SK-N-SH treated with all-trans-retinoic acid at 6 μM for 48 hours (cell line): ENCODE measurements around the gene PTHLH.

Experiments
- ATAC-seq: fragments of 200-7000 bp; cut with Tn5 transposase; 3 replicates; pipeline ENCODE4 v1.9.1; 2020; ENCODE audit warnings: mild to moderate bottlenecking, moderate library complexity
- ARNTL ChIP-seq: fragments of 450-650 bp; formaldehyde crosslinking; IDR thresholded peaks from 2 replicates; pipeline ENCODE4 v1.5.0; 2020; ENCODE audit warnings: low read depth, mild to moderate bottlenecking, moderate library complexity, borderline replicate concordance
- BACH2 ChIP-seq: fragments of 250-450 bp; sonication (Bioruptor Pico); IDR thresholded peaks from 2 replicates; pipeline ENCODE4 v1.9.0; 2021; ENCODE audit warnings: mild to moderate bottlenecking, borderline replicate concordance
- CSDC2 ChIP-seq: fragments of 250-450 bp; sonication (Bioruptor Pico); IDR thresholded peaks from 2 replicates; pipeline ENCODE4 v1.5.0; 2020; ENCODE audit warnings: mild to moderate bottlenecking, moderate library complexity
- ESRRG ChIP-seq: fragments of 250-450 bp; sonication (Bioruptor Pico); IDR thresholded peaks from 2 replicates; pipeline ENCODE4 v1.6.1; 2021; ENCODE audit warnings: mild to moderate bottlenecking
- GLIS3 ChIP-seq: fragments of 250-450 bp; sonication (Bioruptor Pico); IDR thresholded peaks from 2 replicates; pipeline ENCODE4 v1.5.0; 2020; ENCODE audit warnings: mild to moderate bottlenecking, moderate library complexity
- ISL1 ChIP-seq: fragments of 250-450 bp; sonication (Bioruptor Pico); IDR thresholded peaks from 2 replicates; pipeline ENCODE4 v2.1.2; 2022; ENCODE audit warnings: mild to moderate bottlenecking, moderate library complexity
- OSR1 ChIP-seq: fragments of 250-450 bp; sonication (Bioruptor Pico); IDR thresholded peaks from 2 replicates; pipeline ENCODE4 v1.8.0; 2022; ENCODE audit warnings: moderate library complexity, mild to moderate bottlenecking, inconsistent platforms
- PPARA ChIP-seq: fragments of 250-450 bp; sonication (Bioruptor Pico); IDR thresholded peaks from 2 replicates; pipeline ENCODE4 v1.5.0; 2020; ENCODE audit warnings: mild to moderate bottlenecking, borderline replicate concordance
- RARB ChIP-seq: fragments of 250-450 bp; sonication (Bioruptor Pico); IDR thresholded peaks from 2 replicates; pipeline ENCODE4 v1.8.0; 2021; ENCODE audit warnings: mild to moderate bottlenecking, moderate library complexity
- SNAI2 ChIP-seq: fragments of 250-450 bp; sonication (Bioruptor Pico); IDR thresholded peaks from 2 replicates; pipeline ENCODE4 v1.5.0; 2020; ENCODE audit warnings: mild to moderate bottlenecking, moderate library complexity
- TCF4 ChIP-seq: fragments of 250-450 bp; sonication (Bioruptor Pico); IDR thresholded peaks from 2 replicates; pipeline ENCODE4 v1.8.0; 2021; ENCODE audit warnings: mild to moderate bottlenecking, moderate library complexity, borderline replicate concordance
- TOX ChIP-seq: fragments of 250-450 bp; sonication (Bioruptor Pico); IDR thresholded peaks from 2 replicates; pipeline ENCODE4 v1.8.0; 2021; ENCODE audit warnings: mild to moderate bottlenecking, moderate library complexity, borderline replicate concordance
- ZC3H10 ChIP-seq: fragments of 250-450 bp; sonication (Bioruptor Pico); IDR thresholded peaks from 2 replicates; pipeline ENCODE4 v1.5.1; 2021; ENCODE audit warnings: mild to moderate bottlenecking, moderate library complexity
- ZFP3 ChIP-seq: fragments of 250-450 bp; sonication (Bioruptor Pico); IDR thresholded peaks from 2 replicates; pipeline ENCODE4 v1.5.0; 2020; ENCODE audit warnings: mild to moderate bottlenecking, moderate library complexity
- ZFP30 ChIP-seq: fragments of 450-650 bp; formaldehyde crosslinking; IDR thresholded peaks from 2 replicates; pipeline ENCODE4 v1.5.0; 2022; ENCODE audit warnings: mild to moderate bottlenecking, moderate library complexity
- ZNF565 ChIP-seq: fragments of 450-650 bp; formaldehyde crosslinking; conservative IDR thresholded peaks from 2 replicates; pipeline ENCODE4 v1.5.0; 2020; ENCODE audit warnings: low read depth, mild to moderate bottlenecking, moderate library complexity
- ZNF70 ChIP-seq: fragments of 450-650 bp; formaldehyde crosslinking; IDR thresholded peaks from 2 replicates; pipeline ENCODE4 v1.5.0; 2020; ENCODE audit warnings: mild to moderate bottlenecking, moderate library complexity
- ZNF8 ChIP-seq: fragments of 450-650 bp; formaldehyde crosslinking; IDR thresholded peaks from 2 replicates; pipeline ENCODE4 v1.5.0; 2020; ENCODE audit warnings: mild to moderate bottlenecking, moderate library complexity
- TF ChIP-seq, protein P1 (sequence below): fragments of 250-450 bp; sonication (Bioruptor Pico); IDR thresholded peaks from 2 replicates; pipeline ENCODE4 v1.8.0; 2021; ENCODE audit warnings: low read depth, mild to moderate bottlenecking, moderate library complexity, borderline replicate concordance
- TF ChIP-seq, protein P2 (sequence below): fragments of 250-450 bp; sonication (Bioruptor Pico); IDR thresholded peaks from 2 replicates; pipeline ENCODE4 v1.5.1; 2020; ENCODE audit warnings: low read depth, mild to moderate bottlenecking, moderate library complexity
- TF ChIP-seq, protein P3 (sequence below): fragments of 250-450 bp; sonication (Bioruptor Pico); IDR thresholded peaks from 2 replicates; pipeline ENCODE4 v1.5.1; 2021; ENCODE audit warnings: mild to moderate bottlenecking, moderate library complexity
- TF ChIP-seq, protein P4 (sequence below): fragments of 250-450 bp; sonication (Bioruptor Pico); IDR thresholded peaks from 2 replicates; pipeline ENCODE4 v1.5.0; 2020; ENCODE audit warnings: mild to moderate bottlenecking, moderate library complexity
- TF ChIP-seq, protein P5 (sequence below): fragments of 250-450 bp; sonication (Bioruptor Pico); IDR thresholded peaks from 2 replicates; pipeline ENCODE4 v1.8.0; 2020; ENCODE audit warnings: mild to moderate bottlenecking, moderate library complexity, borderline replicate concordance

The PTHLH gene

DNA sequence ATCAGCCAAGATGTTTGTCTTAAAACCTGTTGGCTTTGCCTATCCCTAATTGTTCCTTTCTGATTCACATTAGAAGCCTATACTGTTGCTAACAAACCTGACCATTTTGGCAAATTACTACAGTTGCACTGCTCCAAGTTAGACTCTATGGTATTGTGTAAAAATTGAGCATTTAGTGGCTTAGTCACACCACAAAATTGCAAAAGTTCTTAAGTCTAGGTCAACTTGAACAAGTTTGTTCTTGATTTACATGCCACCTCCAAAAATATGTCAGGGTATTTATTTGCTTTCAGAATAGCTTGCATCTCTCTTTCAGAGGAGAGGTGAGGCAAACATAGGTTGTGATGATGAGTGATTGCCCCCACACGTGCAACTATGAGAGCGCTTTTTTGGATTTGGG is 27.0 kb upstream of the PTHLH start:
- TF ChIP-seq OSR1 (CRISPR knock-in tag) (no peak), ISL1 (CRISPR knock-in tag) (no peak), ARNTL (CRISPR knock-in tag) (no peak), GLIS3 (CRISPR knock-in tag) (no peak), BACH2 (CRISPR knock-in tag) (no peak), PPARA (no peak), ZNF565 (CRISPR knock-in tag) (no peak), SNAI2 (CRISPR knock-in tag) (no peak), ZFP30 (CRISPR knock-in tag) (no peak), ZC3H10 (CRISPR knock-in tag) (no peak), ZFP3 (CRISPR knock-in tag) (no peak), CSDC2 (CRISPR knock-in tag) (no peak), TOX (CRISPR knock-in tag) (no peak)
- TF ChIP-seq, protein P1, sequence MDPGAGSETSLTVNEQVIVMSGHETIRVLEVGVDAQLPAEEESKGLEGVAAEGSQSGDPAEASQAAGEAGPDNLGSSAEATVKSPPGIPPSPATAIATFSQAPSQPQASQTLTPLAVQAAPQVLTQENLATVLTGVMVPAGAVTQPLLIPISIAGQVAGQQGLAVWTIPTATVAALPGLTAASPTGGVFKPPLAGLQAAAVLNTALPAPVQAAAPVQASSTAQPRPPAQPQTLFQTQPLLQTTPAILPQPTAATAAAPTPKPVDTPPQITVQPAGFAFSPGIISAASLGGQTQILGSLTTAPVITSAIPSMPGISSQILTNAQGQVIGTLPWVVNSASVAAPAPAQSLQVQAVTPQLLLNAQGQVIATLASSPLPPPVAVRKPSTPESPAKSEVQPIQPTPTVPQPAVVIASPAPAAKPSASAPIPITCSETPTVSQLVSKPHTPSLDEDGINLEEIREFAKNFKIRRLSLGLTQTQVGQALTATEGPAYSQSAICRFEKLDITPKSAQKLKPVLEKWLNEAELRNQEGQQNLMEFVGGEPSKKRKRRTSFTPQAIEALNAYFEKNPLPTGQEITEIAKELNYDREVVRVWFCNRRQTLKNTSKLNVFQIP (CRISPR knock-in tag): no peak
- TF ChIP-seq, protein P2, sequence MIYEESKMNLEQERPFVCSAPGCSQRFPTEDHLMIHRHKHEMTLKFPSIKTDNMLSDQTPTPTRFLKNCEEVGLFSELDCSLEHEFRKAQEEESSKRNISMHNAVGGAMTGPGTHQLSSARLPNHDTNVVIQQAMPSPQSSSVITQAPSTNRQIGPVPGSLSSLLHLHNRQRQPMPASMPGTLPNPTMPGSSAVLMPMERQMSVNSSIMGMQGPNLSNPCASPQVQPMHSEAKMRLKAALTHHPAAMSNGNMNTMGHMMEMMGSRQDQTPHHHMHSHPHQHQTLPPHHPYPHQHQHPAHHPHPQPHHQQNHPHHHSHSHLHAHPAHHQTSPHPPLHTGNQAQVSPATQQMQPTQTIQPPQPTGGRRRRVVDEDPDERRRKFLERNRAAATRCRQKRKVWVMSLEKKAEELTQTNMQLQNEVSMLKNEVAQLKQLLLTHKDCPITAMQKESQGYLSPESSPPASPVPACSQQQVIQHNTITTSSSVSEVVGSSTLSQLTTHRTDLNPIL (CRISPR knock-in tag): no peak
- TF ChIP-seq, protein P3, sequence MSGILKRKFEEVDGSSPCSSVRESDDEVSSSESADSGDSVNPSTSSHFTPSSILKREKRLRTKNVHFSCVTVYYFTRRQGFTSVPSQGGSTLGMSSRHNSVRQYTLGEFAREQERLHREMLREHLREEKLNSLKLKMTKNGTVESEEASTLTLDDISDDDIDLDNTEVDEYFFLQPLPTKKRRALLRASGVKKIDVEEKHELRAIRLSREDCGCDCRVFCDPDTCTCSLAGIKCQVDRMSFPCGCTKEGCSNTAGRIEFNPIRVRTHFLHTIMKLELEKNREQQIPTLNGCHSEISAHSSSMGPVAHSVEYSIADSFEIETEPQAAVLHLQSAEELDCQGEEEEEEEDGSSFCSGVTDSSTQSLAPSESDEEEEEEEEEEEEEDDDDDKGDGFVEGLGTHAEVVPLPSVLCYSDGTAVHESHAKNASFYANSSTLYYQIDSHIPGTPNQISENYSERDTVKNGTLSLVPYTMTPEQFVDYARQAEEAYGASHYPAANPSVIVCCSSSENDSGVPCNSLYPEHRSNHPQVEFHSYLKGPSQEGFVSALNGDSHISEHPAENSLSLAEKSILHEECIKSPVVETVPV: no peak
- no peak for ATAC-seq

DNA sequence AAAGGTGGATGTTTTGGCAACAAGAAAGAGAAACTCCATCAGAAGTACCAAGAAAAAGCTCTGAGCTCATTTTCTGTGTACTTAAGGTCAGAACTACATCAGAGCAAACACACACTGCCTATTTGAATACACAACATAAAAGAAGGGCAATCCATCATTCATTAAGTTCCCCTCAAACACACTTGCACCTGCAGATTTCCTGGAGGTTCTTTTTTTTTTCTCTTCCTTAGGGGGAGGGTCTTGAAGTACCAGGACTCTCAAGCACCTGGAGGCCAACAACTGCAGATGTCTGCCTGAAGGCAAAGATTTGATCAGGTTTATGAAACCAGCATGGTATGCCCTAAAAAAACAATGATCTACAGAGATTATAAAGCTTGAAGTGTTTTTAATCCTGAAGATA is 26.1 kb upstream of the PTHLH start:
- TF ChIP-seq OSR1 (CRISPR knock-in tag) (no peak), ZFP30 (CRISPR knock-in tag) (no peak), ZC3H10 (CRISPR knock-in tag) (no peak), TCF4 (CRISPR knock-in tag) (no peak), ZNF8 (CRISPR knock-in tag) (no peak), ZNF70 (no peak)
- ATAC-seq: no peak

DNA sequence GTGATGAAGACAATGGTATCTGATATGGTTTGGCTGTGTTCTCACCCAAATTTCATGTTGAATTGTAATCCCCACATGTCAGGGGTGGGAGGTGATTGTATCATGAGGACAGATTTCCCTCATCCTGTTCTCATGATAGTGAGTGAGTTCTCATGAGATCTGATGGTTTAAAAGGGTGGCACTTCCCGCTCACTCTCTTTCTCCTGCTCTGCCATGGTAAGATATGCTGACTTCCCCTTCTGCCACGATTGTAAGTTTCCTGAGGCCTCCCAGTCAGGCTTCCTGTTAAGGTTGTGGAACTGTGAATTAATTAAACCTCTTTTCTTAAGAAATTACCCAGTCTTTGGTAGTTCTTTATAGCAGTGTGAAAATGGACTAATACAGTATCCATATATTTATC is 25.6 kb upstream of the PTHLH start:
- ATAC-seq: no peak
- TF ChIP-seq ARNTL (CRISPR knock-in tag): no peak

DNA sequence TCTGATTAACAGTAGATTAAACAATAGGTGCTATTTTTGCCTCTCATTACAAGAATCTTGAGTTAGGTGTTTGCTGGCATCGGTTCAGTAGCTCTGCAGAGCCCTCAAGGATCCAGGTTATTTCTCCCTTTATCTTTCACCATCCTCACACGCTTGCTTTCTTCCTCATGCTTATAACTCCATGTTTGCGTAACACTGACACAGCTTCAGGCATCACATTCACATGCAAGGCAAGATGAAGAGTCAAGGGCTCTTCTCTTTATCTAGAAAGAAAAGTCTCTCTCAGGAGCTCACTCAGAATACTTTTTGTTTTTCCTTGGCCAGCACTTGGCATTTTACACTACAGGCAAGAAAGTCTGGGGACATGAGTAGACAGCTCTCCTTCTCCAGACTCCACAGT is 24.2 kb upstream of the PTHLH start:
- ATAC-seq: no peak
- TF ChIP-seq TCF4 (CRISPR knock-in tag) (no peak), ZC3H10 (CRISPR knock-in tag) (no peak), ESRRG (CRISPR knock-in tag) (no peak), ARNTL (CRISPR knock-in tag) (no peak), SNAI2 (CRISPR knock-in tag) (no peak), GLIS3 (CRISPR knock-in tag) (no peak), TOX (CRISPR knock-in tag) (no peak), RARB (CRISPR knock-in tag) (no peak), ZFP30 (CRISPR knock-in tag) (no peak), ZFP3 (CRISPR knock-in tag) (no peak), ZNF70 (no peak), ZNF8 (CRISPR knock-in tag) (no peak), CSDC2 (CRISPR knock-in tag) (no peak), PPARA (no peak)
- TF ChIP-seq, protein P1 (CRISPR knock-in tag): no peak
- TF ChIP-seq, protein P2 (CRISPR knock-in tag): no peak
- TF ChIP-seq, protein P4, sequence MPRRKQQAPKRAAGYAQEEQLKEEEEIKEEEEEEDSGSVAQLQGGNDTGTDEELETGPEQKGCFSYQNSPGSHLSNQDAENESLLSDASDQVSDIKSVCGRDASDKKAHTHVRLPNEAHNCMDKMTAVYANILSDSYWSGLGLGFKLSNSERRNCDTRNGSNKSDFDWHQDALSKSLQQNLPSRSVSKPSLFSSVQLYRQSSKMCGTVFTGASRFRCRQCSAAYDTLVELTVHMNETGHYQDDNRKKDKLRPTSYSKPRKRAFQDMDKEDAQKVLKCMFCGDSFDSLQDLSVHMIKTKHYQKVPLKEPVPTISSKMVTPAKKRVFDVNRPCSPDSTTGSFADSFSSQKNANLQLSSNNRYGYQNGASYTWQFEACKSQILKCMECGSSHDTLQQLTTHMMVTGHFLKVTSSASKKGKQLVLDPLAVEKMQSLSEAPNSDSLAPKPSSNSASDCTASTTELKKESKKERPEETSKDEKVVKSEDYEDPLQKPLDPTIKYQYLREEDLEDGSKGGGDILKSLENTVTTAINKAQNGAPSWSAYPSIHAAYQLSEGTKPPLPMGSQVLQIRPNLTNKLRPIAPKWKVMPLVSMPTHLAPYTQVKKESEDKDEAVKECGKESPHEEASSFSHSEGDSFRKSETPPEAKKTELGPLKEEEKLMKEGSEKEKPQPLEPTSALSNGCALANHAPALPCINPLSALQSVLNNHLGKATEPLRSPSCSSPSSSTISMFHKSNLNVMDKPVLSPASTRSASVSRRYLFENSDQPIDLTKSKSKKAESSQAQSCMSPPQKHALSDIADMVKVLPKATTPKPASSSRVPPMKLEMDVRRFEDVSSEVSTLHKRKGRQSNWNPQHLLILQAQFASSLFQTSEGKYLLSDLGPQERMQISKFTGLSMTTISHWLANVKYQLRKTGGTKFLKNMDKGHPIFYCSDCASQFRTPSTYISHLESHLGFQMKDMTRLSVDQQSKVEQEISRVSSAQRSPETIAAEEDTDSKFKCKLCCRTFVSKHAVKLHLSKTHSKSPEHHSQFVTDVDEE (CRISPR knock-in tag): no peak
- TF ChIP-seq, protein P5, sequence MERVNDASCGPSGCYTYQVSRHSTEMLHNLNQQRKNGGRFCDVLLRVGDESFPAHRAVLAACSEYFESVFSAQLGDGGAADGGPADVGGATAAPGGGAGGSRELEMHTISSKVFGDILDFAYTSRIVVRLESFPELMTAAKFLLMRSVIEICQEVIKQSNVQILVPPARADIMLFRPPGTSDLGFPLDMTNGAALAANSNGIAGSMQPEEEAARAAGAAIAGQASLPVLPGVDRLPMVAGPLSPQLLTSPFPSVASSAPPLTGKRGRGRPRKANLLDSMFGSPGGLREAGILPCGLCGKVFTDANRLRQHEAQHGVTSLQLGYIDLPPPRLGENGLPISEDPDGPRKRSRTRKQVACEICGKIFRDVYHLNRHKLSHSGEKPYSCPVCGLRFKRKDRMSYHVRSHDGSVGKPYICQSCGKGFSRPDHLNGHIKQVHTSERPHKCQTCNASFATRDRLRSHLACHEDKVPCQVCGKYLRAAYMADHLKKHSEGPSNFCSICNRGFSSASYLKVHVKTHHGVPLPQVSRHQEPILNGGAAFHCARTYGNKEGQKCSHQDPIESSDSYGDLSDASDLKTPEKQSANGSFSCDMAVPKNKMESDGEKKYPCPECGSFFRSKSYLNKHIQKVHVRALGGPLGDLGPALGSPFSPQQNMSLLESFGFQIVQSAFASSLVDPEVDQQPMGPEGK (CRISPR knock-in tag): no peak
